Cardiac muscle cell (in vitro differentiated cells and primary cell): ENCODE data around the gene COQ3. TPM values are rescaled to one million over a fixed set of nuclear protein-coding genes. Genes with fewer than 3 reads are reported as not detected.

Experiments
- DNase-seq, 2 donors: peaks; one replicate each; pipeline versions ENCODE4 v3.0.0 to v3.0.0-alpha.2; 2010 to 2017; ENCODE audit warnings: low read depth in 1 of 2, low spot score in 1 of 2
- H3K27ac ChIP-seq: fragments of 200-600 bp; sonication (generic); 2 replicates; pipeline ENCODE4 v1.5.1; 2016
- H3K27me3 ChIP-seq: fragments of 200-600 bp; sonication (generic); 2 replicates; pipeline ENCODE4 v1.6.0; 2016; ENCODE audit warnings: control low read depth
- H3K36me3 ChIP-seq: fragments of 200-600 bp; sonication (generic); 2 replicates; pipeline ENCODE4 v1.5.1; 2016; ENCODE audit warnings: control low read depth
- H3K4me1 ChIP-seq: fragments of 200-600 bp; sonication (generic); 2 replicates; pipeline ENCODE4 v1.8.1; 2017; ENCODE audit warnings: low read depth, mild to moderate bottlenecking, mixed run types
- H3K4me3 ChIP-seq: fragments of 200-600 bp; sonication (generic); 2 replicates; pipeline ENCODE4 v1.5.1; 2016; ENCODE audit warnings: mild to moderate bottlenecking
- H3K9me3 ChIP-seq: fragments of 200-600 bp; sonication (generic); 2 replicates; pipeline ENCODE4 v1.5.1; 2017; ENCODE audit warnings: low read depth, mild to moderate bottlenecking, control low read depth
- polyA plus RNA-seq: library from polyadenylated mRNA; unstranded; fragments of >200 nt; fragmentation: Nextera tagmentation; extraction: Ambion mirVana; gene quantifications from 2 replicates; pipeline ENCODE4 v1.2.1, GENCODE V29; 2016
- total RNA-seq: library from RNA; depleted of rRNA; stranded (reverse); fragments of >200 nt; gene quantifications from 2 replicates; pipeline ENCODE4 v1.2.3, GENCODE V29; 2016
- TF ChIP-seq, protein P1 (sequence below): IDR thresholded peaks from 2 replicates; pipeline ENCODE4 v1.5.1; 2012; ENCODE audit warnings: low read depth, mild to moderate bottlenecking, low read length

COQ3 gene
- total and polyA plus RNA-seq, 2 experiments from 2014 or later: 5.1 to 15.4 TPM

GRCh38 chr6:99330159-99330558 lies 63.8 kb downstream of the COQ3 start:
- H3K27me3 ChIP-seq: no peaks in the 10 kb centered on the region
- TF ChIP-seq, protein P1, sequence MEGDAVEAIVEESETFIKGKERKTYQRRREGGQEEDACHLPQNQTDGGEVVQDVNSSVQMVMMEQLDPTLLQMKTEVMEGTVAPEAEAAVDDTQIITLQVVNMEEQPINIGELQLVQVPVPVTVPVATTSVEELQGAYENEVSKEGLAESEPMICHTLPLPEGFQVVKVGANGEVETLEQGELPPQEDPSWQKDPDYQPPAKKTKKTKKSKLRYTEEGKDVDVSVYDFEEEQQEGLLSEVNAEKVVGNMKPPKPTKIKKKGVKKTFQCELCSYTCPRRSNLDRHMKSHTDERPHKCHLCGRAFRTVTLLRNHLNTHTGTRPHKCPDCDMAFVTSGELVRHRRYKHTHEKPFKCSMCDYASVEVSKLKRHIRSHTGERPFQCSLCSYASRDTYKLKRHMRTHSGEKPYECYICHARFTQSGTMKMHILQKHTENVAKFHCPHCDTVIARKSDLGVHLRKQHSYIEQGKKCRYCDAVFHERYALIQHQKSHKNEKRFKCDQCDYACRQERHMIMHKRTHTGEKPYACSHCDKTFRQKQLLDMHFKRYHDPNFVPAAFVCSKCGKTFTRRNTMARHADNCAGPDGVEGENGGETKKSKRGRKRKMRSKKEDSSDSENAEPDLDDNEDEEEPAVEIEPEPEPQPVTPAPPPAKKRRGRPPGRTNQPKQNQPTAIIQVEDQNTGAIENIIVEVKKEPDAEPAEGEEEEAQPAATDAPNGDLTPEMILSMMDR: peak; percentile 88

DNA sequence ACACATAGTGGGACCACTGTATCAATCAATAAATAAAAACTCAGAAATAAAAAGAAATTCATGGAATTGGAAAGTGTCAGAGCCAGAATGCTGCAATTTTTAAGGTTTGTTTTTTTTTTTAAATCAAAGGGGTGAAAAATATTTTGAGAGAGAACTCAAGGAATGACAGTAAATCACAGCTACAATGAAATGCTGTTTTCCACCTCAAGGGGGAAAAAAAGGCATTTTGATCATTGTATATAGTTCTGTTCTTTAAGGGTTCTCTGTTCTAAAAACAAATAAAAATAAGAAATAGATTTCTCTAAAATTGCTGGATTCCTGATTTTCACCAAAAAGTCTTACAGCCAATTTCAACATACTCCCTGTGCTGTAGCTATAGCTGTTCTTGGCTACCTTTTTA lies 69.0 kb downstream of the COQ3 start:
- Histone ChIP-seq H3K27ac (no peak overlapping the region), H3K9me3 (no peaks in the 10 kb centered on the region), H3K4me3 (no peak overlapping the region), H3K27me3 (no peaks in the 10 kb centered on the region), H3K4me1 (no peaks in the 10 kb centered on the region), H3K36me3 (no peaks in the 10 kb centered on the region)
- TF ChIP-seq, protein P1: no peak
- DNase-seq: no peak

More at GRCh38 chr6:99330159-99330558, 63.8 kb downstream of the COQ3 start:
- no peak overlapping the region for H3K27ac ChIP-seq
- H3K4me3 ChIP-seq: no peak overlapping the region
- peak; percentile 73 to 74 for DNase-seq
- H3K4me1 ChIP-seq: no peaks in the 10 kb centered on the region
- H3K9me3 ChIP-seq: no peaks in the 10 kb centered on the region
- H3K36me3 ChIP-seq: no peaks in the 10 kb centered on the region

Other genes starting within 250 kb of the COQ3 start
- 0.14 and 0.30 TPM in 2 replicates for gene FAXC, start 44.5 kb downstream of the COQ3 start, total RNA-seq
- gene FAXC, start 44.5 kb downstream of the COQ3 start, polyA plus RNA-seq: 2.7 and 4.1 TPM in 2 replicates
- 84.6 and 217 TPM in 2 replicates for gene PNISR, start 31.1 kb upstream of the COQ3 start, total RNA-seq
- 175 and 298 TPM in 2 replicates for gene PNISR, start 31.1 kb upstream of the COQ3 start, polyA plus RNA-seq
- gene USP45, start 121.2 kb upstream of the COQ3 start, total RNA-seq: 12.1 and 14.6 TPM in 2 replicates
- gene USP45, start 121.2 kb upstream of the COQ3 start, polyA plus RNA-seq: 11.2 and 16.7 TPM in 2 replicates
- 38.7 and 39.7 TPM in 2 replicates for gene CCNC, start 174.5 kb upstream of the COQ3 start, total RNA-seq
- 68.1 and 80.0 TPM in 2 replicates for gene CCNC, start 174.5 kb upstream of the COQ3 start, polyA plus RNA-seq
- not detected in 2 replicates for gene PRDM13, start 212.6 kb upstream of the COQ3 start, total RNA-seq
- not detected in 2 replicates for gene PRDM13, start 212.6 kb upstream of the COQ3 start, polyA plus RNA-seq